Measurements from ENCODE around the gene IDI2. TPM values are rescaled to one million over a fixed set of nuclear protein-coding genes. Genes with fewer than 3 reads are reported as not detected.

Gene IDI2
- total RNA-seq, 2 donors from 2014 or later, result 0.24 TPM; not detected in 1

- no peaks in the 10 kb centered on the region for H3K27me3 ChIP-seq
- no peaks in the 10 kb centered on the region for H3K9me3 ChIP-seq
- no peak for DNase-seq (ENCODE audit: low spot score)
- H3K4me1 ChIP-seq, result peaks cover 0 to 33% of the 10 kb centered on the region in 2 donors
- no peak overlapping the region for H3K27ac ChIP-seq
- H3K36me3 ChIP-seq, result peaks cover 4% of the 10 kb centered on the region
- no peak for TF ChIP-seq CTCF (IDR thresholded peaks at IDR 0.05)
- H3K4me3 ChIP-seq, result no peak overlapping the region
Measured at GRCh38 chr10:1064964-1065247, 39.2 kb upstream of the IDI2 start.

GRCh38 chr10:1063232-1063865 lies 37.7 kb upstream of the IDI2 start:
- Histone ChIP-seq H3K4me3 (no peak overlapping the region), H3K27ac (no peak overlapping the region), H3K27me3 (no peaks in the 10 kb centered on the region), H3K4me1 (peaks cover 0 to 33% of the 10 kb centered on the region in 2 donors), H3K9me3 (no peaks in the 10 kb centered on the region), H3K36me3 (peaks cover 4% of the 10 kb centered on the region)
- no peak for TF ChIP-seq CTCF (IDR thresholded peaks at IDR 0.05)
- no peak for DNase-seq (ENCODE audit: low spot score)

- H3K27me3 ChIP-seq, result no peaks in the 10 kb centered on the region
- DNase-seq (ENCODE audit: low spot score), result no peak
- H3K36me3 ChIP-seq, result peaks cover 4% of the 10 kb centered on the region
- no peak overlapping the region for H3K27ac ChIP-seq
- no peak for TF ChIP-seq CTCF (IDR thresholded peaks at IDR 0.05)
- H3K4me1 ChIP-seq, result peaks cover 0 to 40% of the 10 kb centered on the region in 2 donors
- no peaks in the 10 kb centered on the region for H3K9me3 ChIP-seq
- H3K4me3 ChIP-seq, result no peak overlapping the region
Measured at GRCh38 chr10:1061930-1062774, 36.5 kb upstream of the IDI2 start.

- Histone ChIP-seq H3K27me3 (no peaks in the 10 kb centered on the region), H3K9me3 (no peaks in the 10 kb centered on the region), H3K4me3 (no peak overlapping the region), H3K27ac (no peak overlapping the region), H3K36me3 (peaks cover 4% of the 10 kb centered on the region), H3K4me1 (peaks cover 0 to 50% of the 10 kb centered on the region in 2 donors)
- no peak for TF ChIP-seq CTCF (IDR thresholded peaks at IDR 0.05)
- DNase-seq (ENCODE audit: low spot score), result no peak
Measured at GRCh38 chr10:1059902-1060301, 34.2 kb upstream of the IDI2 start.

- DNase-seq (ENCODE audit: low spot score), result no peak
- no peak for TF ChIP-seq CTCF (IDR thresholded peaks at IDR 0.05)
- H3K4me1 ChIP-seq, result peaks cover 0 to 58% of the 10 kb centered on the region in 2 donors
- peak overlapping the region; percentile 96 to 100 for H3K4me3 ChIP-seq
- H3K9me3 ChIP-seq, result no peaks in the 10 kb centered on the region
- H3K36me3 ChIP-seq, result peaks cover 6% of the 10 kb centered on the region
- no peaks in the 10 kb centered on the region for H3K27me3 ChIP-seq
- peak overlapping the region; percentile 96 to 100 for H3K27ac ChIP-seq
Measured at GRCh38 chr10:1058017-1058416, 32.4 kb upstream of the IDI2 start.
